Umbilical cord (tissue), 2 donors: ENCODE results near the gene STK11IP. TPM values are rescaled to one million over a fixed set of nuclear protein-coding genes. Genes with fewer than 3 reads are reported as not detected.

Experiments used
- DNase-seq: peaks from one replicate; pipeline ENCODE4 v3.0.0-alpha.2; 2015; ENCODE audit warnings: low spot score
- total RNA-seq: library from RNA; depleted of rRNA; stranded (reverse); fragments of >200 nt; gene quantifications from one replicate; pipeline ENCODE4 v1.2.3, GENCODE V29; 2014; ENCODE audit warnings: low replicate concordance; ENCODE audit not compliant: insufficient read depth

STK11IP gene
- total RNA-seq, 1 donor from 2014 or later = 3.6 TPM

DNA sequence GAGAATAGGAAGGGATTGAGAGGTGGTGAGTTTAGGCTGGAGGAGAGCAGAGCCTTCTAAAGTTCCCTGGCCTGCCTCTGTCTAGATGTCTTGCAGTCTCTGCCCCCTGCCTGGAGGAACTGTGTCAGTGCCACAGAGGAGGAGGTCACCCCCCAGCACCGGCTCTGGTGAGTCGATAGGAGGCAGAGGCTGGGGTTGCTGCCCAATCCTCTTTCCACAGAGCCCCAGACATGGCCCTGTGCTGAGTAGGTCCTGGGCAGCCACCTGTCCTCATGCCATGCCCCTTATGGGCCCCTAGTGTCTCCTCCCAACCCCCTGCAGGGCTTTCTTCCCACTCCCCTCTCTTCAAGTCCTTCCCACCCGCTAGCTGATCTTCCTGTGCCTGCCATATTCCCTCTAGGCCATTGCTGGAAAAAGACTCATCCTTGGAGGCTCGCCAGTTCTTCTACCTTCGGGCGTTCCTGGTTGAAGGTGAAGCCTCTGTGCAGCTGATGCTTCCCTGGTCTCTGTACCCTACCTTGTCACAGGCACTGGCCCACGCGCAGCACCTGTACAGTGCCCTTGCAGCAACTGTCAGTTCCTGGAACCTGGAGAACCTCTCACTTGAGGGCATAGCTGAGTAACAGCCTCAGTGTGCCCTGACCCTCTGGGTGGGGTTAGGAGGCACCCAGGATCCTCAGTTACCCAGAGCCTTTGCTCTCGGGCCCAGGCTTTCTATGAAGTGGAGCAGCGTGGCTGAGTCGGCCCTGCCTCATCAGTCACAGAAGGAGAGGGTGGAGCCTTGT lies 16.6 kb downstream of the STK11IP start:
- DNase-seq = no peak

DNA sequence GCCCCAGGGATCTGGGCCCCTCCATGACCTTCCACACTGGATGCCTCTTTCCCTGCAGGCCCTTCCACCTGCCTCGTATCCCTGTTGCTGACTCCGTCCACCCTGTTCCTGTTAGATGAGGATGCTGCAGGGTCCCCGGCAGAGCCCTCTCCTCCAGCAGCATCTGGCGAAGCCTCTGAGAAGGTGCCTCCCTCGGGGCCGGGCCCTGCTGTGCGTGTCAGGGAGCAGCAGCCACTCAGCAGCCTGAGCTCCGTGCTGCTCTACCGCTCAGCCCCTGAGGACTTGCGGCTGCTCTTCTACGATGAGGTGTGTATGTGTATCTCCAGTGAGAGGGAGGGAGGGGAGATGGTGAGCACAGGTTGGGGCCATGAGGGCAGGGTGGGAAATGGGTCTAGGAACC lies 17.4 kb downstream of the STK11IP start:
- no peak for DNase-seq

DNA sequence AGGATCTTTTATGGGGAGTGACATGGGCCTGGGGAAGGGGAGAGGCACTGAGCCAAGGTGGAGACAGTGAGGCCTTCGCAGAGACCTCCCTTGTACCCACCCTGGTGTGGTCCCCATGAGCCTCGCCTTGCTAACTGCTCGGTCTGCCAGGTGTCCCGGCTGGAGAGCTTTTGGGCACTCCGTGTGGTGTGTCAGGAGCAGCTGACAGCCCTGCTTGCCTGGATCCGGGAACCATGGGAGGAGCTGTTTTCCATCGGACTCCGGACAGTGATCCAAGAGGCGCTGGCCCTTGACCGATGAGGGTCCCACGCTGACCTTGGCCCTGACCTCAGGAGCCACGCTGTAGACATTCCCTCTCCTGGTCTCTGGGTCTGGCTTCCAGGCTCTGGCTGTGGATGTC lies 18.2 kb downstream of the STK11IP start:
- DNase-seq = no peak

DNA sequence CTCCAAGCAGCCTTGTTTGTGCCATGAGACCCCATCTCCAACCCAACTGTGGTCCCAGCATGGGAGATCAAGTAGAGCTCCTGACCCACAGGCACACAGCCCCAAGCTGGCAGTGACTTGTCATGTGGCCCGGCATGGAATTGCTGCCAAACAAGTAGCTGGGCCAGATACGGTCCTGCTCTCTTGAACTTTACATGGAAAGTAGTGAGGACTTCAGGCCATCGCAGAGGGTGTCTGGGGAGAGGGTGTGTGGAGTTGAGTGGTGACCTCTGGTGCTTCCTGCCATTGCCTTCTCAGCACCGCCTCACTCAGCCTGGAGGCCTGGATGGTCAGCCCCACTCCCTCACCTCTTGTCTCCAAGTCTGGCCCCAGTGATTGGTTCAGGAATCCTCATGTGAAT lies 18.9 kb downstream of the STK11IP start:
- no peak for DNase-seq

- no peak for DNase-seq
Observed at GRCh38 chr2:219618733-219619122, 21.1 kb downstream of the STK11IP start.

GRCh38 chr2:219619235-219619634 lies 21.6 kb downstream of the STK11IP start:
- DNase-seq = no peak

- no peak for DNase-seq
Observed at GRCh38 chr2:219620546-219620945, 22.9 kb downstream of the STK11IP start.

GRCh38 chr2:219621935-219622334 lies 24.3 kb downstream of the STK11IP start:
- DNase-seq = no peak

DNA sequence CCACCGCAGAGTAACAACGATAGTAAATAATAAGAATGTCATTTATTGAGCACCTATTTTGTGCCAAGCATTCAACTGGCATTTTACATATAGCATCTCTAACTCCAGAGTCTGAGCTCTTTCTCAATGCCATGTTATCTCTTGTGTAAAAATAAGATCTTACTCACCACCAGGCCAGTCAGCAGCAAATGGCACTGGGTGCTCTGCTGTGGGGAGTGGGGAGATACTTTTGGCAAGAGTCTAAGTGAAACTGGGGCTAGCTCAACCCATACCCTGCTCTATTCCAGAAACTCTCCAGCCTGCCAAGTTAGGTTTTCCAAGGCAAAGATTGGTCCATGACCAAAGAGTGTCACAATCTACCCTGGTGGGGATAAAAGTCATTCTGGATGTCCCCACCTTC lies 24.8 kb downstream of the STK11IP start:
- no peak for DNase-seq

DNA sequence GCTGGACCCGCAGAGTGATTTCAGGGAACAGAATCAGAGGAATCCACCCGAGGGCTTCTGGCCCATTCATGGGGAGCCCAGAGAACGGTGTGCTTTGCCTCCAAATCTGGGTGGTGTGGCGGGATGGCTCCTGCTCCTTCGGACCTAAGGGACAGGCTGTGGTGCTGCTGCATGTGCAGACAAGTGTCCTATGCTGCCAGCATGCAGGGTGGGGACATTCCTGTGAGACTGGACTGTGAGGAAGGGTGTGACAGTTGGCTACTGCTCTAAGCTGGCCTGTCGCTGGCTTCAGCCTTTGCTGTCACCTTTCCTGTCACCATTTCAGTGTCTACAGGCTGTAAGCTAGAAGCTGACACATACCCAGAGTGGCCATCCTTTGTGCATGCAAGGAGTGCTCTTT lies 26.9 kb downstream of the STK11IP start:
- DNase-seq = no peak

- no peak for DNase-seq
Observed at GRCh38 chr2:219625179-219625578, 27.5 kb downstream of the STK11IP start.

- no peak for DNase-seq
Observed at GRCh38 chr2:219626540-219626939, 28.9 kb downstream of the STK11IP start.

- DNase-seq = no peak
Observed at GRCh38 chr2:219627103-219628100, 29.7 kb downstream of the STK11IP start, which contains the start of gene SLC4A3. SLC4A3 (plus strand) TSS chr2:219627630; CDS start chr2:219627993, 363 bp downstream.

GRCh38 chr2:219628235-219628985 lies 30.8 kb downstream of the STK11IP start:
- DNase-seq = no peak

- no peak for DNase-seq
Observed at GRCh38 chr2:219628986-219629901, 31.6 kb downstream of the STK11IP start.

GRCh38 chr2:219629976-219630695 lies 32.5 kb downstream of the STK11IP start:
- DNase-seq = no peak

DNA sequence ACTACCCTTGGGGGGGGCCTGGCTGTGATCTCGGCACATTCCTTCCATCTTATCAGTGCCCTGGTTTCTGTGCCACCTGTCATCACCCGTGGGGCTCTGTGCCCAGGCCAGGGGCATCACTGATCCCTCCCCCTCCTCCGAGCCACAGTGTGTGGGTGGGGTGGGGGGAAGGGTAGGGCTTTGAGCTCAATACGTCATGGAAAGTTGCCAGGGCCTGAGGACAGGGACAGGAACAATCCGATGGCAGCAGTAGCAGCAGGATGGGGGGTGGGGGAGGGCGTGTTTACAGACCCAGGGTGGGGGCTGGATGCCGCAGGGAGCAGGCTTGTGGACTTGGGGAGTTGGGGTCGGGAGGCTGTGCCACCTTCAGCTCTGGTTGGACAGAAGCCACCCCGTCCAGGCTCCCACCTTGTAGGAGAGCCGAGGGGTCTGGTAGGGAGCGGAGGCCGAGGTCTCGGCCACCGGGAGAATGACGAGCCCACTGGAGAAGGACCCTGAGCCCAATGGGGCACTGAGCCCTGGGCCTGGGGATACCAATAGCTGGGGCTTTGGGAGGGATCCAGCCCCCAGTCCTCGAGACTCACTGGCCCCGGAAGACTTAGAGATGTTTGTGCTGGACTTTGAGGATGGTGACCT lies 33.2 kb downstream of the STK11IP start:
- no peak for DNase-seq

DNA sequence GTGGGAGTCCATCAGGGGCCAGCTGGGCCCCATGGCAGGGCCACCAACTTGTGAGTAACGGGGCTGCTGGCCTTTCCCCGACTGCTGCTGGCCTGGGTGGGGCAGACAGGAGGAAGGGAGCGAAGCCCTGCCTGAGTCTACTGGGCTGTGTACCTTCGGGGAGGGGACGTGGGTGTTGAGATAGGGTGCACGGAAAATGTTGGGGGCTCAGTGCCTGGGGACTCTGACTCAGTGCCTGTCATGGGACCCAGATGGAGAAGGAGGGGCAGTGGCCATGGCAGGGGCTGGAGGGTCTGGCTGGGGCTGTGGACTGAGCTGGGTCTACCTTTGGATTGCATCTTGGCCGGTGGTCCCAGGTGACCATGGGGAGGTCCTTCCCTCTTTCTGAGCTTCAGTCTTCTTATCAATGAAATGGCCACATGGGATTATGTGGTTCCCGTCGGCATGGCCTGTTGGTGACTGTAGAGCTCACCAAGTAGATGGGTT lies 33.8 kb downstream of the STK11IP start:
- DNase-seq = no peak
